ENCODE data around the gene ASPA.

DNA sequence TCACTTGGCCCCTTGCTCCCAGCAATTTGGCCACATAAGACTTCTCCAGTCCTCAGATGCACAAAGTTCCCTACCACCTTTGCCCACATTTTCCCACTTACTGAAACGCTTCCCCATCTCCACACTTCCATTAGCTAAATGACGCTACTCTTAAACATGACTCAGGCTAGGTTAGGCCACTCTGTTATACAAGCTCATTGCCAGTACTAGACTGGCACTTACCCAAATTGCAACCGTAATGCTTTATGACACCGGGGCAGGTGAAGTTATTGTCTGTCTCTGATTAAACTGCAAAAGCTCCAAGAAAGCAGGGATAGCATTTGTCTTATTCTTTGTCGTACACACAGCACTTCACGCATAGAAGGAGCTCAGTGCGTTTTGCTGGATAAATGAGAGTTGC, 29.2 kb downstream of the ASPA start:
- TF ChIP-seq, protein P1, sequence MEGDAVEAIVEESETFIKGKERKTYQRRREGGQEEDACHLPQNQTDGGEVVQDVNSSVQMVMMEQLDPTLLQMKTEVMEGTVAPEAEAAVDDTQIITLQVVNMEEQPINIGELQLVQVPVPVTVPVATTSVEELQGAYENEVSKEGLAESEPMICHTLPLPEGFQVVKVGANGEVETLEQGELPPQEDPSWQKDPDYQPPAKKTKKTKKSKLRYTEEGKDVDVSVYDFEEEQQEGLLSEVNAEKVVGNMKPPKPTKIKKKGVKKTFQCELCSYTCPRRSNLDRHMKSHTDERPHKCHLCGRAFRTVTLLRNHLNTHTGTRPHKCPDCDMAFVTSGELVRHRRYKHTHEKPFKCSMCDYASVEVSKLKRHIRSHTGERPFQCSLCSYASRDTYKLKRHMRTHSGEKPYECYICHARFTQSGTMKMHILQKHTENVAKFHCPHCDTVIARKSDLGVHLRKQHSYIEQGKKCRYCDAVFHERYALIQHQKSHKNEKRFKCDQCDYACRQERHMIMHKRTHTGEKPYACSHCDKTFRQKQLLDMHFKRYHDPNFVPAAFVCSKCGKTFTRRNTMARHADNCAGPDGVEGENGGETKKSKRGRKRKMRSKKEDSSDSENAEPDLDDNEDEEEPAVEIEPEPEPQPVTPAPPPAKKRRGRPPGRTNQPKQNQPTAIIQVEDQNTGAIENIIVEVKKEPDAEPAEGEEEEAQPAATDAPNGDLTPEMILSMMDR (IDR thresholded peaks at IDR 0.05; ENCODE audit: low read depth, low read length, poor library complexity, severe bottlenecking), result no peak
- TF ChIP-seq EZH2phosphoT487 (IDR thresholded peaks at IDR 0.05; ENCODE audit: borderline replicate concordance, low read length), result no peak
